Vagina (tissue), 2 donors: ENCODE data around the gene FAM83B.

Experiments used
- POLR2A ChIP-seq, 2 donors: fragments of 450-650 bp; IDR thresholded peaks; one replicate each; pipeline ENCODE4 v1.6.1; 2017; ENCODE audit warnings: antibody characterized with exemption in 2 of 2, mild to moderate bottlenecking in 2 of 2, moderate library complexity in 2 of 2
- TF ChIP-seq, protein P1 (sequence below), 3 experiments: fragments of 450-650 bp in 2 of 3; fragments of 200-600 bp in 1 of 3; sonication (generic) in 1 of 3; IDR thresholded peaks; one replicate each; pipeline ENCODE4 v1.5.1; 2017 to 2019; ENCODE audit warnings: antibody characterized with exemption in 3 of 3, mild to moderate bottlenecking in 2 of 3, moderate library complexity in 2 of 3

DNA sequence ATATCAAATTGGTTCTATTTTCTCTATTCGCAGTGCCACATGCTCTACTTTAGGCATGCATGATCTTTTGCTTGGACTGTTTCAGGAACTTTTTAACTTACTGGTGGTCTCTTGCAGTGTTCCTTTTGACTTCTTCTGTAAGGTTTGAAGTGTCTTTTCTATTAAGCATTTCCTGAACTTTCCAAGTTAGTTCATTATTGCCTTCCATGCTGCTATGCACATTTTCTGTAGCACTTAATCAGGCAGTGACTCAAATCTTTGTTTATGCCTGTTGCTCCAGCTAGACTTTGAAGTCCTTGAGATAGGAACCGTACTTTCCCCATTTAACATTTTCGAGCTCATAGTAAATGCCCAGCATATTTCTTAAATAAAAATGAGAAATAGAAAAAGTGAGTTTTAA lies 52.2 kb downstream of the FAM83B start:
- TF ChIP-seq, protein P1, sequence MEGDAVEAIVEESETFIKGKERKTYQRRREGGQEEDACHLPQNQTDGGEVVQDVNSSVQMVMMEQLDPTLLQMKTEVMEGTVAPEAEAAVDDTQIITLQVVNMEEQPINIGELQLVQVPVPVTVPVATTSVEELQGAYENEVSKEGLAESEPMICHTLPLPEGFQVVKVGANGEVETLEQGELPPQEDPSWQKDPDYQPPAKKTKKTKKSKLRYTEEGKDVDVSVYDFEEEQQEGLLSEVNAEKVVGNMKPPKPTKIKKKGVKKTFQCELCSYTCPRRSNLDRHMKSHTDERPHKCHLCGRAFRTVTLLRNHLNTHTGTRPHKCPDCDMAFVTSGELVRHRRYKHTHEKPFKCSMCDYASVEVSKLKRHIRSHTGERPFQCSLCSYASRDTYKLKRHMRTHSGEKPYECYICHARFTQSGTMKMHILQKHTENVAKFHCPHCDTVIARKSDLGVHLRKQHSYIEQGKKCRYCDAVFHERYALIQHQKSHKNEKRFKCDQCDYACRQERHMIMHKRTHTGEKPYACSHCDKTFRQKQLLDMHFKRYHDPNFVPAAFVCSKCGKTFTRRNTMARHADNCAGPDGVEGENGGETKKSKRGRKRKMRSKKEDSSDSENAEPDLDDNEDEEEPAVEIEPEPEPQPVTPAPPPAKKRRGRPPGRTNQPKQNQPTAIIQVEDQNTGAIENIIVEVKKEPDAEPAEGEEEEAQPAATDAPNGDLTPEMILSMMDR (IDR thresholded peaks at IDR 0.05) = no peak
- TF ChIP-seq POLR2A (IDR thresholded peaks at IDR 0.05) = no peak
